RWPE2 (cell line): Measurements from ENCODE around the gene CSTF3.

Experiments used
- ATAC-seq: fragments of 200-7000 bp; cut with Tn5 transposase; 3 replicates; pipeline ENCODE4 v1.9.1; 2021; ENCODE audit warnings: low read depth
- DNase-seq: peaks from one replicate; pipeline ENCODE4 v3.0.0-alpha.2; 2020; ENCODE audit warnings: low spot score
- H3K27ac ChIP-seq: fragments of 450-650 bp; 2 replicates; pipeline ENCODE4 v1.5.1; 2017; ENCODE audit warnings: mild to moderate bottlenecking; ENCODE audit not compliant: poor library complexity, severe bottlenecking
- H3K27me3 ChIP-seq: fragments of 250-450 bp; sonication (Bioruptor Pico); 2 replicates; pipeline ENCODE4 v1.5.1; 2021; ENCODE audit warnings: mild to moderate bottlenecking, moderate library complexity; ENCODE audit not compliant: insufficient read depth, poor library complexity, severe bottlenecking
- H3K36me3 ChIP-seq: fragments of 250-450 bp; sonication (Bioruptor Pico); 2 replicates; pipeline ENCODE4 v1.5.1; 2020; ENCODE audit warnings: low read depth, mild to moderate bottlenecking, moderate library complexity
- H3K4me1 ChIP-seq: fragments of 250-450 bp; sonication (Bioruptor Pico); 2 replicates; pipeline ENCODE4 v1.5.1; 2021; ENCODE audit warnings: mild to moderate bottlenecking, moderate library complexity; ENCODE audit not compliant: insufficient read depth, poor library complexity, severe bottlenecking
- H3K4me3 ChIP-seq: fragments of 250-450 bp; sonication (Bioruptor Pico); 2 replicates; pipeline ENCODE4 v1.5.1; 2021; ENCODE audit warnings: mild to moderate bottlenecking, moderate library complexity; ENCODE audit not compliant: severe bottlenecking
- H3K9me3 ChIP-seq: fragments of 250-450 bp; sonication (Bioruptor Pico); 2 replicates; pipeline ENCODE4 v1.5.1; 2021; ENCODE audit warnings: mild to moderate bottlenecking, moderate library complexity; ENCODE audit not compliant: severe bottlenecking
- TF ChIP-seq, protein P1 (sequence below): fragments of 450-650 bp; IDR thresholded peaks from one replicate; pipeline ENCODE4 v1.5.1; 2017; ENCODE audit warnings: mild to moderate bottlenecking, moderate library complexity; ENCODE audit not compliant: poor library complexity, severe bottlenecking

Gene CSTF3

DNA sequence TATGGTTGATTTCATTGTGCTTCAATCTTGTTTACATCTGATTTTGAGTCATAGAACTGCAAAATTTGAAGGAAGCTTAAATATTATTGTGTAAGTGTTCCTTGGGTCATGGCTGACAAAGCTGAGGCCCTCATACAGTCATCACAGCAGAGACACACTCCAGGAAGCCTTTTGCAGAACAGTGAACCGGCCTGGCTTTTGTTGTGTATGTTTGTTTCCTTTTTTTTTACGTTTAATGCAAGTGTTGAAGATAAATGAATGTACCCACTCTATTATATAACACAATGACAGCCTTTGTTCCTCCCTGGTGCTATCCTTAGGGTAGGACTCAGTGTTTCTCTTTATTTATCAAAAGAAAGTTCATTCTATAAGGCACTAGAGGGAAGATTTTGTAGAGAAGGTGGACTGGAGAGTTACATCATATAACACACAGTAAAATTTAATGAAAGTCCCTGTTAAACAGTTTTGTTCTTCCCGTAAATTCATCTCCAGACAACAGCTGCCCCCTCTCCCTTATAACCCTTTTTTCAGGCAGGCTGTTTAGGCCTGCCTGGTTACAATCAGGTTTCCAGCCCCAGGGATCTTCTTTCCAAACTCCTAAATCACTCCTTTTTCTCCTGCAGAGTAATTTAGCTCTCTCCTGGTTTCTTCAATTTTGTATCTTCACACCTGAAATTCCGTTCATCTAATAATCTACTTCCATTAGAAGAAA lies 34.3 kb upstream of the CSTF3 start:
- Histone ChIP-seq H3K27ac (no peak overlapping the region), H3K4me3 (no peak overlapping the region), H3K36me3 (no peaks in the 10 kb centered on the region), H3K27me3 (no peaks in the 10 kb centered on the region), H3K4me1 (no peaks in the 10 kb centered on the region), H3K9me3 (no peaks in the 10 kb centered on the region)
- ATAC-seq, result no peak
- no peak for DNase-seq
- TF ChIP-seq, protein P1, sequence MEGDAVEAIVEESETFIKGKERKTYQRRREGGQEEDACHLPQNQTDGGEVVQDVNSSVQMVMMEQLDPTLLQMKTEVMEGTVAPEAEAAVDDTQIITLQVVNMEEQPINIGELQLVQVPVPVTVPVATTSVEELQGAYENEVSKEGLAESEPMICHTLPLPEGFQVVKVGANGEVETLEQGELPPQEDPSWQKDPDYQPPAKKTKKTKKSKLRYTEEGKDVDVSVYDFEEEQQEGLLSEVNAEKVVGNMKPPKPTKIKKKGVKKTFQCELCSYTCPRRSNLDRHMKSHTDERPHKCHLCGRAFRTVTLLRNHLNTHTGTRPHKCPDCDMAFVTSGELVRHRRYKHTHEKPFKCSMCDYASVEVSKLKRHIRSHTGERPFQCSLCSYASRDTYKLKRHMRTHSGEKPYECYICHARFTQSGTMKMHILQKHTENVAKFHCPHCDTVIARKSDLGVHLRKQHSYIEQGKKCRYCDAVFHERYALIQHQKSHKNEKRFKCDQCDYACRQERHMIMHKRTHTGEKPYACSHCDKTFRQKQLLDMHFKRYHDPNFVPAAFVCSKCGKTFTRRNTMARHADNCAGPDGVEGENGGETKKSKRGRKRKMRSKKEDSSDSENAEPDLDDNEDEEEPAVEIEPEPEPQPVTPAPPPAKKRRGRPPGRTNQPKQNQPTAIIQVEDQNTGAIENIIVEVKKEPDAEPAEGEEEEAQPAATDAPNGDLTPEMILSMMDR, result no peak

DNA sequence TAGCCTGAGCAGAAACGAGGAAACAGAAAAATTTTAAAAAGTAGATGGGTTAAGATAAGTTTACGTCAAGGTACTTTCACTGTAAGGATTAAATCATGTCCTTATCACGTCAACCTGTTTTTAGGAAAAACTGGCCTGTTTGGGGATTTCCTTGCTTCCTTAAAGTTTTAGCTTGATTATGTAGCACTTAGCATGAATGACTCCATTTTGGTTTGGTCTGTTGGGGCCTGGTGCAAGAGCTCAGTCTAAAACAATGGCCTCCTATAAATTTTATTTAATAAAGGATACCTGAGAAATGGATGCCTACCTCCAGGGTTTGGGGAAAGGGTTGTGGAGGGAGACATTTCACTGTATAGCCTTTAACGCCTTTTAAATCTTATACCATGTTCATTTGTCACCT lies 33.2 kb upstream of the CSTF3 start:
- ATAC-seq (no peak), DNase-seq (no peak)
- H3K9me3 ChIP-seq, result no peaks in the 10 kb centered on the region
- no peaks in the 10 kb centered on the region for H3K36me3 ChIP-seq
- no peaks in the 10 kb centered on the region for H3K27me3 ChIP-seq
- no peaks in the 10 kb centered on the region for H3K4me1 ChIP-seq
- TF ChIP-seq, protein P1, result no peak
- H3K27ac ChIP-seq, result no peak overlapping the region
- no peak overlapping the region for H3K4me3 ChIP-seq

DNA sequence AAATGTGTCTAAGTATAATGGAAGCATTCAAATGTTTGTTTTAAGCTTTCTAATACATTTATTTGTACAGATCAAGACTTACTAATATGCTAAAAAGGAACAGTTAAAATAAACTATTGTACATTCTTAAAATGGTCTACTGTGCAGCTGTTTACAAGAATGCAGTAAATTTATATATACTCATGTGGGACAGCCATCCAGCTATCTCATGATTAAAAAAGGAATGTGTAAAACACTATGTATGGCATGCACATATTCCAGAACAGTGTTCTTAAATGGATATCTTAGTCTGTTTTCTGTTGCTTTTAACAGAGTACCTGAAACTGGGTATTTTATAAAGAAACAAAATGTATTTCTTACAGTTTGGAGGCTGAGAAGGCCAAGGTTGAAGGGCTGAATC lies 30.2 kb upstream of the CSTF3 start:
- Histone ChIP-seq H3K27ac (no peak overlapping the region), H3K27me3 (no peaks in the 10 kb centered on the region), H3K4me3 (no peak overlapping the region), H3K4me1 (no peaks in the 10 kb centered on the region), H3K36me3 (no peaks in the 10 kb centered on the region), H3K9me3 (no peaks in the 10 kb centered on the region)
- ATAC-seq (no peak), DNase-seq (no peak)
- TF ChIP-seq, protein P1, result no peak

DNA sequence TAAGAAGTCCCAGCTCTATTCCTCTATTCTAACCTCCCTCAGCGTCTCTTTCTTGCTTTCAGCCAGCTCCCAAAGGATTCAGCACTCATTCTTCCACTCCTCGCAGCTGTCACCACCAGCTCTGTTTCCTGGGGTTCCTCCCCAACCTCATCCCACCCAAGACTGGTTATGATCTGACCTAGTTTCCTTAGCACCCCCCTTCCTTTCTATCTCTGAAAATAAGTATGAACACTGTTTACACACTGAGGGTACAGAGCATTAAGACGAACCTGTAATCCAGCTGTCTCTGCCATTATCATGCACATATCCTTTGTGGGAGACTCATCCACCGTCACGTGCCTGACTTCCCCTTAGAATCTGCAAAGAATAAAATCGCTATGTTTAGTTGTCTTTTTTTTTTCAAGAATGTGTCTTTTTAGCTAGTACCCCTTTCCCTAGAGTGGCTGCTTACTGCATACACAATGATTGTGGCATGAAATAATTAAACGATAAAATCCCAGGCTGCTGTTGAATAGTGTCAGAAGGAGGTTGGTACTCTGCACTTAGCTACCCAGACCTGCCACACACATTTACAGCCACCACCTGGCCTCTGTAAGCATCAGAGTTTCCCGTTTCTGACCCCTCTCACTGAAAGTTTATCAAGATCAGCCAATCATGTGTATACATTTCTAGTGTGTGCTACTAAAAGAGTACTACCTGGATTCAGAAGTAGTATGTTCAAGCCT lies 26.9 kb upstream of the CSTF3 start:
- TF ChIP-seq, protein P1, result no peak
- H3K27ac ChIP-seq, result no peak overlapping the region

DNA sequence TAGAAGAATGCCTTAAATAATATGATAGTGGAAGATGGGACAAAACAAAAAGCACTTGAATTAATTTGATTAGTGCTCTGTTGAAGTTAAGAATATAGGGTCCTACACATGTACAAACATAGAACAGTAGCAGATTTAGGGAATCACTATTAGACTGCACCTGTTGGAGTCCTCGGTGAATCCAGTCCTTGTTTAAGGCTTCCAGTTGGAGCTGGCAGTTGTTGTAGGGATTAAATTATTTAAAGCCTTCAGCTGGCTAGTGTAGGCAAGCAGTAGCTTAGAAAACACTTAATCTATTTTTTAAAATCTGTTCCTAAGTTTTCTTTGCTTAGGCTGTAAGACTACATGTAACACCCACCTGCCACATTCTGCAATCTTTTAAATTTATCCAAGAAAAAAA lies 24.5 kb upstream of the CSTF3 start:
- H3K4me3 ChIP-seq, result no peak overlapping the region
- no peak for DNase-seq
- H3K9me3 ChIP-seq, result no peaks in the 10 kb centered on the region
- H3K27me3 ChIP-seq, result no peaks in the 10 kb centered on the region
- no peaks in the 10 kb centered on the region for H3K36me3 ChIP-seq
- no peaks in the 10 kb centered on the region for H3K4me1 ChIP-seq
- ATAC-seq, result no peak
- no peak overlapping the region for H3K27ac ChIP-seq
- TF ChIP-seq, protein P1, result no peak

More for the DNA sequence above, 26.9 kb upstream of the CSTF3 start:
- no peaks in the 10 kb centered on the region for H3K27me3 ChIP-seq
- H3K9me3 ChIP-seq, result no peaks in the 10 kb centered on the region
- H3K4me3 ChIP-seq, result no peak overlapping the region
- H3K36me3 ChIP-seq, result no peaks in the 10 kb centered on the region
- DNase-seq (no peak), ATAC-seq (no peak)
- no peaks in the 10 kb centered on the region for H3K4me1 ChIP-seq
